ENCODE results near the gene MAP3K7. TPM values are rescaled to one million over a fixed set of nuclear protein-coding genes. Genes with fewer than 3 reads are reported as not detected.
"Not testable (repeated sequence)": the region's sequence is repeated elsewhere in the genome, so short reads cannot be mapped to it uniquely, and the experiment has no call there.

The MAP3K7 gene
- total RNA-seq, 2 donors from 2014 or later = 21.9 to 25.8 TPM

- H3K27me3 Mint-ChIP-seq = peaks cover 49% of the 10 kb centered on the region
- no peaks in the 10 kb centered on the region for H3K4me1 Mint-ChIP-seq
- H3K27ac Mint-ChIP-seq = no peak overlapping the region
- no peaks in the 10 kb centered on the region for H3K36me3 Mint-ChIP-seq (ENCODE audit: low read depth)
- no peak overlapping the region for H3K4me3 Mint-ChIP-seq
- H3K9me3 Mint-ChIP-seq = no peaks in the 10 kb centered on the region
- ATAC-seq (replicated peaks) = no peak
Measured at GRCh38 chr6:90595854-90596253, 9.0 kb upstream of the MAP3K7 start.

DNA sequence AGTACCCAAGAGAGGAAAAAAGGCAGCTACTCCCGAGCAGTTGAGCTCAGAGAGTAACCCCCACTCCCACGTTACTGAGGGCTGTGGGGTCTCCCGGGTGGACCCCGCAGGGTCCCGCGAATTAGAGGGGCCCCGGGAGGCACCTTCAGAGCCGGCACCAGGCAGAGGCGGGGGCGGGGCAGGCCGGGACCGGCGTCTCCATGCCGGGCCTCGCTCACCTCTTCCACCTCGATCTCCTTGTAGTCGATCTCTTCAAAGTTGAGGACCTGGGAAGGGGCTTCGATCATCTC, 381 bp downstream of the MAP3K7 start:
- H3K9me3 Mint-ChIP-seq = no peaks in the 10 kb centered on the region
- peak overlapping the region; percentile 99 for H3K4me3 Mint-ChIP-seq
- peak; percentile 20 for ATAC-seq (replicated peaks)
- H3K27me3 Mint-ChIP-seq = peaks cover 3% of the 10 kb centered on the region
- peaks cover 21% of the 10 kb centered on the region for H3K36me3 Mint-ChIP-seq (ENCODE audit: low read depth)
- peaks cover 15% of the 10 kb centered on the region for H3K4me1 Mint-ChIP-seq
- H3K27ac Mint-ChIP-seq = peak overlapping the region; percentile 100

DNA sequence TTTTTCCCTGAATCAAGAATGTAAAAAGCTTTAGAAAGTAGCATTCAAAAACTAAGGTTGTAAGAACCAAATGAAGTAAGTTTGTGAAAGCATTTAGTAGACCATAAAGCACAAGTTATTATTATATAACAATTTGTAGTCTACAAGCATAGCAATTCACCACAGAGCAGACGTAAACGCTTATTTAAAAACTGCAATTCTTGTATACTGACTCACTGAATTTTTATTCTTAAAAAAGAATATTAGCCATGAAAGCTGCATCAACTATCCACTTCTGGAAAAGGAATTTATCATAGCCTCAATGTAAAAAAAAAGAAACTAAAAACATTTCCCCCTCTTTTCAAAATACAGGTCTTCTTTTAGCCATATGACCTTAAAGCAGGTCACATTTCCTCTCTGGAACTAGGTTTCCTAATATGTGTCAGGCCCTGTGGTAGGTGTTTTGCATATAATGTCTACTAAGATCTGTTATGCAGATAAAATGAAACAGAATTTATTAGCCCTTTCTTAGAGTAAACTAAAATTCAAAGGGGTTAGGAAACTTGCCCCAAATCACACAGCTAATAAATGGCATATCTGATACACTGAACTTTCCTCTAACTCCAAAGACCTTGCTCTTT, 2.1 kb downstream of the MAP3K7 start:
- no peak for ATAC-seq (replicated peaks)
- Mint-ChIP-seq H3K4me1 (peaks cover 15% of the 10 kb centered on the region), H3K27me3 (no peaks in the 10 kb centered on the region), H3K9me3 (no peaks in the 10 kb centered on the region), H3K36me3 (ENCODE audit: low read depth) (peaks cover 21% of the 10 kb centered on the region), H3K27ac (peak overlapping the region; percentile 100), H3K4me3 (peak overlapping the region; percentile 99)

DNA sequence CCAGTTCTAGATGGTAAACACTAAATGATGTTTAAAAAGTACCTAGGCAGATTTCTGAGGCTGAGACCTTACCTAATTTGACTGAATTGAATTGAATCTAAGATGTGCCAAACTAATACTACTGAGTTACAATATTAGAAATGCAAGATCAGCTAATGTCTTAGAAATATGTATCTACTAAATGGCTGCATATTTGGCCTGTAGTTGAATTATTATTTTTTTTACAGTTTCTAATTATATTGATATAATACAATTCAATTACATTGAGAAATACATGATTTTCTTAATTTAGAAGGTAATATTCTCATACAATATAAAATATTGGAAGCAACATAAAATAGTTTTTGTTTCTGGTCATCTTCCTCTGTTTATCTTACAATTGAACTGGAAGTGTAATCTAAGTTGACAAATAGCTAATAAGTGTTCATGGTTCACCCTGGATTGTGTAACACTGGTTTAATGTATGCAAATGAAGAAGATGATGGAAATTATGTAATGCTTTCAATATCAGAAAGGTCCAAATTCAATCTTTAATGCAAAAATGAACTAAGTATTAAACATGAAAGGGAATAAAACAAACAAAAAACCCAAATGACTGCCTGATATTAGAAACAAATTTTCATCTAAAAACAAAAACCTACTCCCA, 2.9 kb downstream of the MAP3K7 start:
- Mint-ChIP-seq H3K4me3 (peak overlapping the region; percentile 99), H3K9me3 (no peaks in the 10 kb centered on the region), H3K27ac (peak overlapping the region; percentile 82), H3K27me3 (no peaks in the 10 kb centered on the region), H3K36me3 (ENCODE audit: low read depth) (peaks cover 21% of the 10 kb centered on the region), H3K4me1 (peaks cover 15% of the 10 kb centered on the region)
- no peak for ATAC-seq (replicated peaks)

DNA sequence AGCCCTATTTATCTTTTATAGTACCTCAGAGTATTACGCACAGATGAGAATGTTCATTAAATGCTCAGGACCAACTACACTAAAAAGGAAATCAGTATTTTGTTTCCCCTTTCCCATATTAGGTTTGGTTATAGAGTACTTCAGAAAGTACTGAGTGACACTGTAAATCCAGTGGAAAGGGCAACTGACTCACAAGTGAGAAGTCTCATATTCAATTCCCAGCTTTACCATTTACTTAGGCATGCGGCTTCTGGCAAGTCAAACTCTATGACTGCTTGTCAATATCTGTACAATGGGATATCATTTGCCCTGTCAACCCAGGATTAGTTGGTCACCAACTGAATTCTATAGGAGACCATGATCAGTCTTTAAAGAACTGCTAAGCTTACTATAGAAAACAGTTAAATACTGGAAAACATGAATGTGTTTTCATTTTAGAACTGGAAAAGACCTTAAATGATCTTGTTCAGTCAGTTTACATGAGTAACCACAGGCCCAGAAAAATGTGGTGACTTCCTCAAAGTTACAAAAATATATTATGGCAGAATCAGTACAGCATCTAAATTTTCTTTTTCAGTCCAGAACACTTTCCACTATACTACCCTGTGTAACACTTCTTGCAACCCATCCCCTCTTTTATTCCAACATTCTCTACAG, 3.6 kb downstream of the MAP3K7 start:
- Mint-ChIP-seq H3K27ac (peak overlapping the region; percentile 82), H3K36me3 (ENCODE audit: low read depth) (peaks cover 21% of the 10 kb centered on the region), H3K4me1 (peaks cover 15% of the 10 kb centered on the region), H3K9me3 (no peaks in the 10 kb centered on the region), H3K4me3 (peak overlapping the region; percentile 99), H3K27me3 (no peaks in the 10 kb centered on the region)
- peak; percentile 11 for ATAC-seq (replicated peaks)

GRCh38 chr6:90581146-90581545, 5.7 kb downstream of the MAP3K7 start:
- H3K9me3 Mint-ChIP-seq = no peaks in the 10 kb centered on the region
- H3K4me3 Mint-ChIP-seq = no peak overlapping the region
- H3K4me1 Mint-ChIP-seq = peaks cover 11% of the 10 kb centered on the region
- peaks cover 7% of the 10 kb centered on the region for H3K36me3 Mint-ChIP-seq (ENCODE audit: low read depth)
- H3K27me3 Mint-ChIP-seq = no peaks in the 10 kb centered on the region
- no peak for ATAC-seq (replicated peaks)
- no peak overlapping the region for H3K27ac Mint-ChIP-seq

DNA sequence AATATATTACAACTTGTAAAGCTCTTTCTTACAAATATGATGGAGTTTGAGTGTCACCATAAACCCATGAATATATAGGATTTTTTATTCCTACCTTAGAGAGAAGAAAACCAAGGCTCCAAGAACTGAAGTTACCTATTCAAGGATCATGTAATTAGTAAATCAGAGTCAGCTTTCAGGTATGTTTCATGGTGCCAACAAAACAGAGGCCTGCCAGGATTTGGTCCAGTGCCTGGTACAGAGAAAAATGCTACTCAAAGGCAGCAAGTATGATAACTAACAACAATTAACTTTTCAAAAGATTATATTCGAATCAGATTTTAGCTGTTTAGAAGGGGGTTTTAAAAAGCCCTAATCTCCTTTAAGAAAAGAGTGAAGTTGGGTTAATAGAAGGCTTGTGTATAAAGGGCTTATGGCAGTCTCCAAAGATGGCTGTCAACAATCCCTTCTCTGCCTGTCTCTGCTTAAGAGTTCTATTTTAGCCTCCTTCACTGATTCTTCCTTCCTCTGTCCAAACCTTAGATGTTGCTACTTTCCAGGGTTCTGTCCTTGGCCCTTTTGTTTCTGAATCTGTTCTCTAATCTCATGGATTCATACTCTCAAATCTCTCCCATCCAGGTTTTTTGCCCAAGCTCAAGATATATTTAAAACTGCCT, 7.8 kb downstream of the MAP3K7 start:
- Mint-ChIP-seq H3K27ac (no peak overlapping the region), H3K4me3 (no peak overlapping the region), H3K27me3 (no peaks in the 10 kb centered on the region), H3K9me3 (no peaks in the 10 kb centered on the region), H3K36me3 (ENCODE audit: low read depth) (no peaks in the 10 kb centered on the region), H3K4me1 (peaks cover 5% of the 10 kb centered on the region)
- no peak for ATAC-seq (replicated peaks)

GRCh38 chr6:90575267-90575666, 11.6 kb downstream of the MAP3K7 start:
- no peak overlapping the region for H3K4me3 Mint-ChIP-seq
- H3K36me3 Mint-ChIP-seq (ENCODE audit: low read depth) = peaks cover 15% of the 10 kb centered on the region
- H3K27ac Mint-ChIP-seq = no peak overlapping the region
- no peaks in the 10 kb centered on the region for H3K4me1 Mint-ChIP-seq
- H3K27me3 Mint-ChIP-seq = no peaks in the 10 kb centered on the region
- no peak for ATAC-seq (replicated peaks)
- no peaks in the 10 kb centered on the region for H3K9me3 Mint-ChIP-seq

DNA sequence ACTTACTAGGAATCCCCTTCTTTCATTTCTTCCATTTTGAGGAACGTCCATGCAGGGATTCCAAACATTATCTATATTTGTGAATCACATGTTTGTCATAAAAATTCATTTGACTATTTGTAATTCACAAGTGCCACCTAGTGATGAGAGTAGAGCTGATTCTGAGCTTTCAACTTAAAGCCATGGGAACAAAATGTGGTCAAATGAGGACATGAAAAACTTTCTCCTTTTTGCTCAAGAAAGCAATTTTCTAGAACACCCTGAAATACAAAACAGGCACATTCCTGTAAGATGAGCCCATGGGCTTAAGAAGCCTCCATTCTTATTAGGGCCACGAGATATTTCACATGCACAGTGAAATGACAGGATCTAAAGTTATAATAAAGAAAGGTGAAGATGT, 12.3 kb downstream of the MAP3K7 start:
- Mint-ChIP-seq H3K9me3 (no peaks in the 10 kb centered on the region), H3K4me1 (no peaks in the 10 kb centered on the region), H3K4me3 (no peak overlapping the region), H3K36me3 (ENCODE audit: low read depth) (peaks cover 21% of the 10 kb centered on the region), H3K27ac (no peak overlapping the region), H3K27me3 (no peaks in the 10 kb centered on the region)
- ATAC-seq (replicated peaks) = no peak

DNA sequence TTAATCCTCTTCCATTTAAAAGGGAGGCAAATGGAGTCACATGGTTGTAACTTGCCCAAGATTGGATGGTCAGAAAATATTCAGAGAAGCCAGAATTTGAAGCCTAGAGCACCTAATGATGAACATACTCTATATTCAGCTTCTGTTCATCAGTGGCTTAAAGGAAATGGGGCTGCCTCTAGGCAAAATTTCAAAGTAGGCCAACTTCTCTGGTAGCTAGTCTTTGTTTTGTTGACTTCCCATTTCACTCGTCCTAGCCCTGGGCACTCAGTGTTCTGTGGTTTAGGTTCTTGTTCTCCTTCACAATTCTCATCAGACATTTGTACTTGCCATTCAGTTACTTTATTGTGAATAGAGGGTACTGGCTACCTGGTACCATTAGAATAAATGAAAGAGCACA, 13.2 kb downstream of the MAP3K7 start:
- no peak for ATAC-seq (replicated peaks)
- Mint-ChIP-seq H3K27ac (no peak overlapping the region), H3K36me3 (ENCODE audit: low read depth) (peaks cover 31% of the 10 kb centered on the region), H3K4me3 (no peak overlapping the region), H3K4me1 (no peaks in the 10 kb centered on the region), H3K27me3 (no peaks in the 10 kb centered on the region), H3K9me3 (no peaks in the 10 kb centered on the region)

DNA sequence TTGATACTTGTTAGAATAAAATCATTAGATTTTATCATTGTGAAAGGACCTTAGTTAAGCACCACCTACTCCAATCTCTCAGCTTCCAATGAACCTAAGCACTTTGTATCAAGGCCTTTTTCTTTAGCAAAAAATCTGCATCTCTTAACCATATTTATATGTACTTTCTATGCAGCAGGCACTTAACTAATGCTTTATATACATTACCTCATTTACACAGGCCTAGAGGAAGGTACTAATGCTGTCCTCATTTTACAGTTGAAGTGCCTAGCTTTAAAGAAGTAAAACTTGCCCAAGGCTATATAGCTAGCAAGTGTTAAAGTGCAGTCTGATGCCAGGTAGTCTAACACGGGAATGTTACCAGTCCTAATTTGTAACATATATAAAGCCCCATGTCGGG, 14.0 kb downstream of the MAP3K7 start:
- Mint-ChIP-seq H3K4me1 (no peaks in the 10 kb centered on the region), H3K4me3 (no peak overlapping the region), H3K9me3 (no peaks in the 10 kb centered on the region), H3K27ac (no peak overlapping the region), H3K27me3 (no peaks in the 10 kb centered on the region), H3K36me3 (ENCODE audit: low read depth) (peaks cover 39% of the 10 kb centered on the region)
- ATAC-seq (replicated peaks) = no peak

DNA sequence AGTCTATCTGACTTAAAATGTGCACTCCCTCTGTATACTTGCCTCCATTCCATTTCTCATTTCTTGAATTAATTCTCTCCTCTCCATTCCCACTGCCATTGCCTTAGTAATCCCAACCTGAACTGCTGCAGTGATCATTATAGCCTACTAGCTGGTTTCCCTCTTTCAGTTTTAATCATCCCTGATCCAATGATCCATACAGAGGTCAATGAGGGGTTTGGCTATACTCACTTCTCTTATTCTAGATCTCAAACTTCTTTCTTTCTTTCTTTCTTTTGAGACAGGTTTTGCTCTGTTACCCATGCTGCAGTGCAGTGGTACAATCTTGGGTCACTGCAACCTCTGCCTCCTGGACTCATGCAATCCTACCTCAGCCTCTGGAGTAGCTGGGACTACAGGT, 17.6 kb downstream of the MAP3K7 start:
- Mint-ChIP-seq H3K27ac (no peak overlapping the region), H3K4me1 (peaks cover 10% of the 10 kb centered on the region), H3K36me3 (ENCODE audit: low read depth) (peaks cover 74% of the 10 kb centered on the region), H3K27me3 (no peaks in the 10 kb centered on the region), H3K4me3 (no peak overlapping the region), H3K9me3 (no peaks in the 10 kb centered on the region)
- no peak for ATAC-seq (replicated peaks)

- not testable (repeated sequence) for ATAC-seq (replicated peaks); H3K9me3 Mint-ChIP-seq; H3K27me3 Mint-ChIP-seq; H3K4me3 Mint-ChIP-seq; H3K27ac Mint-ChIP-seq
- Mint-ChIP-seq H3K4me1 (peaks cover 20% of the 10 kb centered on the region), H3K36me3 (ENCODE audit: low read depth) (peaks cover 89% of the 10 kb centered on the region)
Measured at GRCh38 chr6:90567682-90568081, 19.2 kb downstream of the MAP3K7 start.

DNA sequence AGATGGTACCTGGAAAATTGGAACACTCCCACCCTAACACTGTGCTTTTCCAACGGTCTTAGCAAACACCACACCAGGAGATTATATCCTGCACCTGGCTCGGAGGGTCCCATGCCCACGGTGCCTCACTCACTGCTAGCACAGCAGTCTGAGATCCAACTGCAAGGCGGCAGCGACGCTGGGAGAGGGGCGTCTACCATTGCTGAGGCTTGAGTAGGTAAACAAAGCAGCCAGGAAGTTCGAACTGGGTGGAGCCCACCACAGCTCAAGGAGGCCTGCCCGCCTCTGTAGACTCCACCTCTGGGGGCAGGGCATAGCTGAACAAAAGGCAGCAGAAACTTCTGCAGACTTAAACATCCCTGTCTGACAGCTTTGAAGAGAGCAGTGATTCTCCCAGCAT, 24.5 kb downstream of the MAP3K7 start:
- peak overlapping the region; percentile 14 for H3K4me3 Mint-ChIP-seq
- not testable (repeated sequence) for H3K9me3 Mint-ChIP-seq; H3K27me3 Mint-ChIP-seq; ATAC-seq (replicated peaks)
- H3K36me3 Mint-ChIP-seq (ENCODE audit: low read depth) = peaks cover 95% of the 10 kb centered on the region
- peak overlapping the region; percentile 1 for H3K27ac Mint-ChIP-seq
- H3K4me1 Mint-ChIP-seq = peaks cover 26% of the 10 kb centered on the region

DNA sequence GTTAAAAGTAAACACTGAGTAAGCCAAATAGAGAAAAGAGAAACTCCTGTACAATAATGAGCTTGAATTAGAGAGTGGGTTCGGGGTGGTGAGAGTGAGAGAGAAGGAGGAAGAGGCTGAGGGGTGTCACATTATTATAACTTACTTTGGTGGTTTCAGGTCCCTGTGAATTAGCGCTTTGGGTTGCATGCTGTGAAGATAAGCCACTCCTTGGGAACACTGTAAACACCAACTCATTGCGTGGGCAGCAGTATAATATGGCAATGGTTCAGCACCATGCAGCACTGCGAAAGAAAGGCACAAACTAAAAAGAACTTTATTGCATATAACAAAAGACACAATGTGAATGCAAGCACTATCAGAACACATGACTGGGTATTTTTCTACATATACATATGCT, 26.9 kb downstream of the MAP3K7 start:
- Mint-ChIP-seq H3K4me3 (no peak overlapping the region), H3K9me3 (no peaks in the 10 kb centered on the region), H3K27me3 (no peaks in the 10 kb centered on the region), H3K4me1 (peaks cover 22% of the 10 kb centered on the region), H3K36me3 (ENCODE audit: low read depth) (peaks cover 96% of the 10 kb centered on the region), H3K27ac (no peak overlapping the region)
- no peak for ATAC-seq (replicated peaks)
